Activated CD4-positive, CD25-positive, alpha-beta regulatory T cell treated with anti-CD3 and anti-CD28 coated beads, Interleukin-2, amount 50 U/mL, for 24 hours (primary cell): Measurements from ENCODE around the gene SPI1.
"Not testable (repeated sequence)": the region's sequence is repeated elsewhere in the genome, so short reads cannot be mapped to it uniquely, and the experiment has no call there.

ENCODE experiments used
- ATAC-seq, 2 donors: fragments of 150-1000 bp; cut with Tn5 transposase; one replicate each; pipeline ENCODE4 v1.10.0; 2021; ENCODE audit warnings: mild to moderate bottlenecking in 1 of 2, moderate library complexity in 1 of 2

The SPI1 gene

DNA sequence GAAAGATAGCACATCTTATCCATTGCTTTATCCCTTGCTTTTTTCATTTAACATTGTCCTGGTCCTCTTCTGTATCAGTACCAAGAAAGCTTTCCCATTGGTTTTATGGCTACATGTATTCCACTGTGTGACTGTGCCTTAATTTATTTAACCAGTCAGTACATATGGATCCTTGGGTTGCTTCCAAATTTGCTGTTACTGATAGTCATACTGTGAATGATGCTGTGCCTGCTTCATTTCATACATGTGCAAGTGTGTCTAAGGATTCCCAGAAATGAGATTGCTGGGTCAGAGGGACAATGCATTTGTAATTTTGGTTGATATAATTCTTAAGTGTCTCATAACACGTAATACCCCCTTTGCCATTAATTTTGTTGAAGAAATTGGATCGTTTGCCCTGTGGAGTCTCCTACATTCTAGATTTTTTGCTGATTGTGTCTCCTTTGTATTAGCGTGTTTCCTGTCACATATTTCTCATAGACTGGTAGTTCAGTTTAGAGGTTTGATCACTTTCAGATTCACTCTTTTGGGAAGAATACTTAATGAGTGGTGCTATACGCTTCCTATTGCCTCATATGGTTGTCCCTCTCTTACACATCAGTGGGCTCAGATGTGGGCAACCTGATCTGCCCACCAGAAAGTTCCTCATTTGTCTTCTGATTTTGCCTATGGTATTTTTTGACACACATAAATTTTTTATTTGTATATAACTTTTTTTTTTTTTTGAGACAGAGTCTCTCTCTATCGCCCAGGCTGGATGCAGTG lies 61.1 kb downstream of the SPI1 start:
- ATAC-seq, result peak in 1 of 2 donors; percentile 49

DNA sequence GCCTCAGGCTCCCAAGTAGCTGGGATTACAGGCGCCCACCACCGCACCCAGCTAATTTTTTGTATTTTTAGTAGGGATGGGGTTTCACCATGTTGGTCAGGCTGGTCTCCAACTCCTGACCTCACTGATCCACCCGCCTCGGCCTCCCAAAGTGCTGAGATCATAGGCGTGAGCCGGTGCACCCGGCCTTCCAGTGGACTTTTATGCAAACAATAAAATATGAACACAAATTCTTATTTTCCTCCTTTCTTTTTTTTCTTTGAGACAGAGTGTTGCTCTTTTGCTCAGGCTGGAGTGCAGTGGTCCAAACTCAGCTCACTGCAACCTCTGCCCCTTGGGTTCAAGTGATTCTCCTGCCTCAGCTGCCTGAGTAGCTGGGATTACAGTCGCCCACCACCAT lies 61.8 kb downstream of the SPI1 start:
- ATAC-seq, result not testable (repeated sequence)

DNA sequence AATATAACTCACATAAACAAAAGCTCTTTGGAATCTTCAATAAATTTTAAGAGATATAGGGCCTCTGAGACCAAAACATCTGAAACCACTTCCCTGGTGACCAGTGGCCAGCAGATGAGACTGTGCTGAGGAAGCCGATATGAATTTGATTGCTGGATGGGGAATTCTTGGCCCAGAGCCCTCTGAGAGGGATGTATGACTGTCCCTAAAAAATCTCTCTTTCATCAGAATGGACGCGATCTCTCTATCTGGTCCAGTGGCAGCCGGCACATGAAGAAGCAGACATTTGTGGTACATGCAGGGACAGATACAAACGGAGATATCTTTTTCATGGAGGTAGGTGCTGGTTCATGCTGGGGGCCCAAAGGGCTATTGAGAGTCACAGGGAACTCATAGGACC lies 63.4 kb downstream of the SPI1 start:
- no peak for ATAC-seq

DNA sequence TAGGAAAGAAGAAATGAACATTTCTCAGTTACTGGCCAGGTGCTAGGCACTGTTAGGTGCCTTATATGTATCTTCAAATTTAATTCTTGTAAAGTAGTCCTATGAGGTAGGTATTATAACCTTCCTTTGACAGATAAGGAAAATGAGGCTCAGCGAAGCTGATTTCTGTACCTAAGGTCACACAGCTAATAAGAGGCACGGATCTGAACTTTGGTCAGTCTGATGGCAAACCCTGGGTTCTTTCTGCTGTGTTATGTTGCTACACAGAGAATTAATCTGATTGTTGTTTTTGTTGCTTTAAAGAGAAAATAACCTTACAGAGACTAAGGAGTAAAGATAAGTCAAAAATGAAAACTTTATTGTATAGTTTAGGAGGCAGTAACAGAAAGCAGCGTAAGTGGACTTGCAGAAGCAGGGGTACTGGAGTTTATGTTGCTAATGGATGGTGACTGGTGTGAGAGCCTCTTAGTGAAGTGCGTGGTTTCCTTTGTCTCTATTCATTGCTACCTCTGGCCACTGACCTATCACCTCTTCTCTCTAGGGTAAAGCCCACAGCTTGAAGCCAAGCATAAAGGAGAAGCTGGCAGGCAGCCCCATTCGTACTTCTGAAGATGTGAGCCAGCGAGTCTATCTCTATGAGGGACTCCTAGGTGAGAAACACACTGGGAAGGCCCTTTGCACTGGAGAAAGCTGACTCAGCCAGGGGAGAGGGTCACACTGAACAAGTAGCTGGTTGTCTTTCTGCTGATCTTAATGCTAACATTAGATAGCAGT lies 70.1 kb downstream of the SPI1 start:
- no peak for ATAC-seq

DNA sequence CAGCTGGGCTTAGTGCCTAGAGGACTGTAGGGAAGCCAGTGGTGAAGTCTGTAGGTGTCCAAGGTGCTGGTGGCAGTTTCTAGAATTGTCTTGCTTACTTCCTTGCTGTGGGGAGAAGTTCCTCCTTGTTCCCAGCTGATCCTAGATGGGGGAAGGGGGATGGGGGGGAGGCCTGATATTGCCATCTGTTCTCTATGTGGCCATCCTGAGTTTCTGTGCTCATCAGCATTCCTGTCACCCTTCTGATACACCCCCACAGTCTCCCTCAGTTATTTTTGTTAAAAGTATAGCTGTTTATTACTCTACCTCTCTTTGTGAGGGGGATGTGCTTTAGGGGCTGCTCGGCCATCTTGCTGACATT lies 71.9 kb downstream of the SPI1 start:
- ATAC-seq, result no peak

DNA sequence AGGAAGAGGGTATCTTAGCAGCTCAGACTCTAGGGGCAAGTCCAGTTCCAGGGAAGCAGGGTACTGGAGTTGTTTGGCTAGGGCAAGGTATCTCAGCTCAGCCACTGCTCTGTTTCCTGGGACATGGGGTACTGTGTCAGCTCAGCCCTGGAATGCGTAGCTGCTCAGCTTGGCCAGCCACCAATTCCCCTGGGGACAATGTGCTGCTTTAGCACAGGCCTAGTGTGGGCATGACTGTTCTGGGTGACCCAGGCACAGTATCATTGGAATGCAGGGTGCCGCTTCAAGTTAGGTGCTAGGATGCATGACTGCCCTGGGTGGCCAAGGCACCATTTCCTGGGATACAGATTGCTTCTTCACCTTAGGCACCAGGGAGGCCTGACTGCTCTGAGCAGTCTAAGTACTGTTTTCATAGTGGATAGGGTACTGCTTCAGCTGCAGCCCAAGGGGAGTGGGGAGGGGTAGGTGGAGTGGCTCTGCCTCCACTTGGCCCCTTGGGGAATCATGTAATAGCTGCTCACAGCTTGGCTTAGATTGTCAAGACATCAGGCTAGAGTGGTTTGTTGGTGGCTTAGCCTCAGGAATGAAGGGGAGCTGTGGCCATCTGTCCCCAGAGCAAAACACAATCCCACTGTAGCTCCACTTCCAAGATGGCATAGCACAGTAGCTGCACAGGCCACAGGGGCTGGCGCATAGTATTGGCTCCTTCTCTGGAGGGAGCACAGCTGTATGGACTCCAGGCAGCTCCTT lies 72.4 kb downstream of the SPI1 start:
- no peak for ATAC-seq
